Gastrocnemius medialis (tissue), 4 donors: Measurements from ENCODE around the gene PIM3. TPM values are rescaled to one million over a fixed set of nuclear protein-coding genes. Genes with fewer than 3 reads are reported as not detected.

Experiments
- ATAC-seq, 2 donors: fragments of 150-250 bp; one replicate each; pipeline ENCODE4 v1.9.1; 2016
- DNase-seq, 2 donors: peaks; one replicate each; pipeline ENCODE4 v3.0.0-alpha.2; 2019
- H3K27ac ChIP-seq, 4 donors: fragments of 200-600 bp; sonication (generic); 1 replicate in 1 of 4; 2 replicates in 3 of 4; pipeline ENCODE4 v1.5.1; 2016 to 2018; ENCODE audit warnings: mild to moderate bottlenecking in 2 of 4, moderate library complexity in 1 of 4
- H3K27me3 ChIP-seq, 3 donors: fragments of 200-600 bp; sonication (generic) in 2 of 3; 1 replicate in 1 of 3; 2 replicates in 2 of 3; pipeline versions ENCODE4 v1.5.1 to v1.6.0; 2016 to 2019; ENCODE audit warnings: mild to moderate bottlenecking in 1 of 3, moderate library complexity in 1 of 3
- H3K36me3 ChIP-seq, 2 donors: fragments of 200-600 bp; sonication (generic) in 1 of 2; one replicate each; pipeline ENCODE4 v1.5.1; 2017 to 2018
- H3K4me1 ChIP-seq, 2 donors: fragments of 200-600 bp; sonication (generic) in 1 of 2; one replicate each; pipeline ENCODE4 v1.5.1; 2016 to 2017; ENCODE audit warnings: mild to moderate bottlenecking in 2 of 2
- H3K4me3 ChIP-seq, 4 donors: fragments of 200-600 bp; sonication (generic) in 3 of 4; 1 replicate in 1 of 4; 2 replicates in 3 of 4; pipeline ENCODE4 v1.5.1; 2016 to 2019; ENCODE audit warnings: mild to moderate bottlenecking in 2 of 4
- H3K9me3 ChIP-seq, 3 donors: fragments of 200-600 bp; sonication (generic) in 2 of 3; 1 replicate in 1 of 3; 2 replicates in 2 of 3; pipeline ENCODE4 v1.5.1; 2016 to 2019
- POLR2A ChIP-seq, 2 donors: fragments of 450-650 bp; IDR thresholded peaks; one replicate each; pipeline ENCODE4 v1.6.1; 2017; ENCODE audit warnings: antibody characterized with exemption in 2 of 2, mild to moderate bottlenecking in 2 of 2, moderate library complexity in 2 of 2
- in situ Hi-C, 4 donors: fragments of 200-750 bp; cut with MboI; loops; one replicate each; pipeline versions ENCODE4 v1.15.0 to v1.8.0; 2017; ENCODE audit warnings: low sequenced_read_pairs in 4 of 4
- intact Hi-C: fragments of 100-400 bp; cut with DNase I; formaldehyde crosslinking; loops from one replicate; pipeline ENCODE4 v1.15.1; 2023; ENCODE audit warnings: low total_unique reads
- total RNA-seq, 4 donors: library from RNA; depleted of rRNA; stranded (reverse); fragments of >200 nt; gene quantifications; one replicate each; pipeline versions ENCODE4 v1.1.0 to v1.2.3, GENCODE V29; 2016
- TF ChIP-seq, protein P1 (sequence below), 5 experiments: fragments of 450-650 bp in 3 of 5; fragments of 200-600 bp in 2 of 5; sonication (generic) in 2 of 5; IDR thresholded peaks in 4 of 5; conservative IDR thresholded peaks in 1 of 5; 1 replicate in 4 of 5; 2 replicates in 1 of 5; pipeline ENCODE4 v1.5.1; 2016 to 2019; ENCODE audit warnings: antibody characterized with exemption in 5 of 5, mild to moderate bottlenecking in 3 of 5, moderate library complexity in 3 of 5

PIM3 gene
- total RNA-seq, 4 donors from 2014 or later = 165 to 327 (median 188) TPM

DNA sequence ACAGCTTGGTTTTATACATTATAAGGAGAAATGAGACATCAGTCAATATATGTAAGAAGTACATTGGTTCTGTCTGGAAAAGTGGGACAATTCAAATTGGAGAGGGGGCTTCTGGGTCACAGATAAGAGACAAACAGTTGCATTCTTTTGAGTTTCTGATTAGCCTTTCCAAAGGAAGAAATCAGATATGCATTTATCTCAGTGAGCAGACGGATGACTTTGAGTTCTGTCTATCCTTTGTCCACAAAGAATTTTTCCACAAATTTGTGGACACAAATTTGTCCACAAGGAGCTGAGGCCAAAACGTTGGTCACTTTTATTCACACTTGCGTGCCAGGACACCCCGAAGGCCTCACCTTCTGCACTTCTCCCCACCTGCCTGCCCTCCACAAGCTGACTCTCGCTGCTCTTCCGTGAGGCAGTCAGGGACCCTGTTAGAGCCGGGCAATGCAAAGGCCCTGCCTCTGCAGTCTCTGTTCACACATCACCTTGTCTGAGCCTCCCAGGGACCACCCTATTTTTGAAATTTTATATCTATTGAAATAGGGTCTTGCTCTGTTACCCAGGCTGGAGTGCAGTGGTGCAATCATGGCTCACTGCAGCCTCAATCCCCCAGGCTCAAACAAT, 31.4 kb downstream of the PIM3 start:
- intact Hi-C loops = loop anchor here (5.0 kb wide), 1 partner anchor 40 kb away; no protein-coding TSS in a partner anchor
- H3K4me3 ChIP-seq = no peak overlapping the region
- H3K27ac ChIP-seq = no peak overlapping the region
- H3K9me3 ChIP-seq = no peaks in the 10 kb centered on the region
- TF ChIP-seq, protein P1, sequence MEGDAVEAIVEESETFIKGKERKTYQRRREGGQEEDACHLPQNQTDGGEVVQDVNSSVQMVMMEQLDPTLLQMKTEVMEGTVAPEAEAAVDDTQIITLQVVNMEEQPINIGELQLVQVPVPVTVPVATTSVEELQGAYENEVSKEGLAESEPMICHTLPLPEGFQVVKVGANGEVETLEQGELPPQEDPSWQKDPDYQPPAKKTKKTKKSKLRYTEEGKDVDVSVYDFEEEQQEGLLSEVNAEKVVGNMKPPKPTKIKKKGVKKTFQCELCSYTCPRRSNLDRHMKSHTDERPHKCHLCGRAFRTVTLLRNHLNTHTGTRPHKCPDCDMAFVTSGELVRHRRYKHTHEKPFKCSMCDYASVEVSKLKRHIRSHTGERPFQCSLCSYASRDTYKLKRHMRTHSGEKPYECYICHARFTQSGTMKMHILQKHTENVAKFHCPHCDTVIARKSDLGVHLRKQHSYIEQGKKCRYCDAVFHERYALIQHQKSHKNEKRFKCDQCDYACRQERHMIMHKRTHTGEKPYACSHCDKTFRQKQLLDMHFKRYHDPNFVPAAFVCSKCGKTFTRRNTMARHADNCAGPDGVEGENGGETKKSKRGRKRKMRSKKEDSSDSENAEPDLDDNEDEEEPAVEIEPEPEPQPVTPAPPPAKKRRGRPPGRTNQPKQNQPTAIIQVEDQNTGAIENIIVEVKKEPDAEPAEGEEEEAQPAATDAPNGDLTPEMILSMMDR (IDR thresholded peaks at IDR 0.05 in 4 of 5, conservative IDR thresholded peaks at IDR 0.05 in 1 of 5) = no peak
- TF ChIP-seq POLR2A (IDR thresholded peaks at IDR 0.05) = no peak
- no peaks in the 10 kb centered on the region for H3K27me3 ChIP-seq
- DNase-seq (peak in 1 of 2 donors; percentile 0), ATAC-seq (no peak)
- no peaks in the 10 kb centered on the region for H3K36me3 ChIP-seq
- in situ Hi-C loops = loop anchor here in 1 of 4 donors (5.0 kb wide), 1 partner anchor 60 kb away; no protein-coding TSS in a partner anchor
- H3K4me1 ChIP-seq = peaks cover 0 to 4% of the 10 kb centered on the region in 2 donors

DNA sequence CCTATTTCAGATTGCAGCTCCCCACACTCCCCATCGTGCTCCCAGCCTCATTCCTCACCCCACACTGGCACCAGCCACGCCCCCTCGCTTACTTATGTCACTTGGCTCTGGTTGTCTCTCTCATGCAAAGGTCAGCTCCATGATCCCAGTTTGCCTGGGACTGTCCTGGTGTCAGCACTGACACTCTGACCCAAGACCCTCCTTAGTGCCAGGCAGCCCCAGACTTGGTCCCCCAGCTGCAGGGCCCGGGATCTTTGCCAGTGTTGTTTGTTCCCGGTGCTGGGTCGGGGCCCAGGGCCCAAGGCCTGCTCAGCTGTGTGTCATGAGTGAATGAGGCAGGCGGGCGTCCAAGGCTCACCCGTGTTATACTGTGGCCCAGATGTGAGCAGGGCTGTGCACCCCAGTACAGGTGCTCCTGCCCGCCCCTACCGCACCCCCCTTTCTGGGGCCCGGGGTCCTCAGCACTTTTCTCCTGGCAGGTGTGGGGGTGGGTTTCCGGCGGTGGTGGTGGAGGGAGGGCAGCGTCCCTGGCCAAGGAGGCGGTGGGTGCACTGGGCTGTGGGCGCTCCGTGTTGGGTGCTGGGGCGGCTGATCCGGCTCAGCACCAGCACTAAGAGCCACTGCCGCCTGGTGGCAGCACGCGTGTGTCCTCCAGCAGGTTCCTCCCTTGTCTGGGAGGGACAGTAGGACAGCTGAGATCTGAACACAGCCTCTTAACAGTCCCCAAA, 32.5 kb downstream of the PIM3 start:
- TF ChIP-seq, protein P1 (IDR thresholded peaks at IDR 0.05 in 4 of 5, conservative IDR thresholded peaks at IDR 0.05 in 1 of 5) = peak; percentile 70 to 89 (median 85)
- TF ChIP-seq POLR2A (IDR thresholded peaks at IDR 0.05) = no peak
- DNase-seq (peak in 1 of 2 donors; percentile 62), ATAC-seq (peak; percentile 87 to 92)
- Histone ChIP-seq H3K4me1 (peaks cover 0 to 4% of the 10 kb centered on the region in 2 donors), H3K27ac (no peak overlapping the region), H3K4me3 (no peak overlapping the region), H3K36me3 (no peaks in the 10 kb centered on the region), H3K9me3 (no peaks in the 10 kb centered on the region), H3K27me3 (no peaks in the 10 kb centered on the region)
- intact Hi-C loops = loop anchor here (1.0 to 5.0 kb wide), 2 partner anchors 39 to 63 kb away; no protein-coding TSS in a partner anchor
- in situ Hi-C loops = loop anchor here in 1 of 4 donors (5.0 kb wide), 1 partner anchor 61 kb away; no protein-coding TSS in a partner anchor

DNA sequence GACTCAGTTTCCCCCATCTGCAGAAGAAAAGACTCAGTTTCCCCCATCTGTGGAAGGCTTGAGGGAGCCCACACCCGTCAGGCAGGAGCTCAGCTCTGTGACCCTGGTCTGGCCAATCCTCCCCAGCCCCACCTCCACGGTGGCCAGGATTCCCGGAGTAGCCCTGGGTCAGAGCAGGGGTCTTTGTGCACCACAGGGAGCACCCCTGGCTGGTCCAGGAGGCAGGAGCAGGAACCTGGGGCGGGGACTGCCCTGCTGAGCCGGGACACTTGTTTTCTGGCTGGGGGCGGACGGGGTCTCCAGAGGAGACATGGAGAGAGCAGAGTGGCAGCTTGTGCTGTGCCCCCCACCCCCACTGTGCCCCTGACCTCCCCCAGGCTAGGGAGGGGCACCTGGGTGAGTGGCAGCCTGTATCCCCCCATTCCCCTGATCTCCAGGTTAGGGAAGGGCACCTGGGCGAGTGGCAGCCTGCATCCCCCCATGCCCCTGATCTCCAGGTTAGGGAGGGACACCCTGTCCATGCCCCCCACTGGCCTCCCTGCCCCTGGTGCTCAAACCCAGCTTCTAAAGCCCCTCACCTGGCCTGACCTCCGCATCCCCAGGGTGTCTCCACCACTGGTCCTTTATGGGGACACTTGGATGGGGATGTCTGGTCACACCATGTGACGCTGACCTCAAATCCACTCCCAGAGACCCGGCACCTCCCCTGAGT, 33.2 kb downstream of the PIM3 start:
- Histone ChIP-seq H3K4me3 (no peak overlapping the region), H3K4me1 (peaks cover 0 to 4% of the 10 kb centered on the region in 2 donors), H3K27me3 (peaks cover 0 to 3% (median 0%) of the 10 kb centered on the region in 3 donors), H3K36me3 (no peaks in the 10 kb centered on the region), H3K27ac (no peak overlapping the region), H3K9me3 (no peaks in the 10 kb centered on the region)
- in situ Hi-C loops (loop anchor here in 1 of 4 donors (5.0 kb wide), 1 partner anchor 62 kb away; no protein-coding TSS in a partner anchor), intact Hi-C loops (loop anchor here (1.0 to 5.0 kb wide), 2 partner anchors 38 to 64 kb away; no protein-coding TSS in a partner anchor)
- DNase-seq = peak in 1 of 2 donors; percentile 10
- no peak for ATAC-seq
- no peak for TF ChIP-seq POLR2A (IDR thresholded peaks at IDR 0.05)
- TF ChIP-seq, protein P1 (IDR thresholded peaks at IDR 0.05 in 4 of 5, conservative IDR thresholded peaks at IDR 0.05 in 1 of 5) = peak in 1 of 5 experiments; percentile 6

DNA sequence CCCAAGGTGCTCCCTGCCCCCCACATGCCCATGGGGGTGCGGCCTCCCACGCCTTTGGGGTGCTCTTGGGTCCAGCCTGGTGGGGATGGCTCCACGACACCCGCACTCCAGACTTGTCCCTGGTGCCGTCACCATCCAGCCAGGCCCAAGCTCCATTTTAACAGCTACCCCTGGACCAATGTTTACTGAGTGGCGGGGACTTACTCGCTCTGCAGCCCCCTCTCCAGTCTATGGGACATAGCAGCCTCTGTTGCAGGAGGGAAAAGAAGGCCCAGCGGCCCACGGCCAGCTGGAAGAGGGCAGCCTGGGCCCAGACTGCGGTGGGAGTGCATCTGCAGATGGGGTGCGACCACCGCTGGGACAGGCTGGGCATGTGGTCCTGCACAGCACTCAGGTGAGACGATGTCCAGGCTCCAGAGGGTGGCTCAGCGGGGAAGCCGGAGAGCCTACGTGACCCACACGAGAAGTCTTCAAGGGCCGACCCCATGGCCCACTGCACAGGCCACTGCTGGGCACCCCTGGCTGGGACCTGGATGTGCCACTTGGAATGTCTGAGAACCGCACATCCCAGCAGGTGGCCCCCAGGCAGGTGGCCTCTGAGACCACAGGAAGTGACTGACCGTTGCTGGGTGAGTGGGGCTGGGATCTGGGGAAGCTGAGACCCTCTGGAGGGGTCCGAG, 33.9 kb downstream of the PIM3 start:
- intact Hi-C loops = loop anchor here (5.0 kb wide), 1 partner anchor 38 kb away; no protein-coding TSS in a partner anchor
- no peaks in the 10 kb centered on the region for H3K9me3 ChIP-seq
- TF ChIP-seq, protein P1 (IDR thresholded peaks at IDR 0.05 in 4 of 5, conservative IDR thresholded peaks at IDR 0.05 in 1 of 5) = no peak
- no peak for TF ChIP-seq POLR2A (IDR thresholded peaks at IDR 0.05)

More for the DNA sequence above, 33.9 kb downstream of the PIM3 start:
- H3K27me3 ChIP-seq = peaks cover 0 to 9% (median 5%) of the 10 kb centered on the region in 3 donors
- no peak overlapping the region for H3K4me3 ChIP-seq
- peaks cover 0 to 4% of the 10 kb centered on the region in 2 donors for H3K4me1 ChIP-seq
- ATAC-seq (no peak), DNase-seq (peak in 1 of 2 donors; percentile 10)
- H3K27ac ChIP-seq = no peak overlapping the region
- in situ Hi-C loops = loop anchor here in 1 of 4 donors (5.0 kb wide), 1 partner anchor 62 kb away; no protein-coding TSS in a partner anchor
- H3K36me3 ChIP-seq = no peaks in the 10 kb centered on the region
